GM19468 (cell line): Measurements from ENCODE around the gene THSD7A.
A peak's percentile ranks its signal among the peaks of the same experiment; 100 is the strongest.

ENCODE experiments used
- ATAC-seq: cut with Tn5 transposase; IDR thresholded peaks from one replicate; pipeline ENCODE4 v1.9.1; 2021; ENCODE audit warnings: mild to moderate bottlenecking, moderate library complexity, moderate number of reproducible peaks; ENCODE audit not compliant: unreplicated experiment; ENCODE audit errors: extremely low read depth

Gene THSD7A

GRCh38 chr7:11650500-11650899 is 181.5 kb downstream of the THSD7A start:
- no peak for ATAC-seq

- no peak for ATAC-seq
These were observed 182.0 kb downstream of the THSD7A start for GRCh38 chr7:11650030-11650429.

GRCh38 chr7:11648980-11649379 is 183.0 kb downstream of the THSD7A start:
- ATAC-seq: no peak

- ATAC-seq: no peak
These were observed 183.9 kb downstream of the THSD7A start for GRCh38 chr7:11648101-11648500.

GRCh38 chr7:11642841-11643240 is 189.2 kb downstream of the THSD7A start:
- no peak for ATAC-seq

- no peak for ATAC-seq
These were observed 189.7 kb downstream of the THSD7A start for GRCh38 chr7:11642276-11642675.

- ATAC-seq: no peak
These were observed 193.8 kb downstream of the THSD7A start for GRCh38 chr7:11638011-11638774.

GRCh38 chr7:11636274-11636673 is 195.7 kb downstream of the THSD7A start:
- ATAC-seq: no peak

- no peak for ATAC-seq
These were observed 198.7 kb downstream of the THSD7A start for GRCh38 chr7:11633310-11633709.

- no peak for ATAC-seq
These were observed 201.6 kb downstream of the THSD7A start for GRCh38 chr7:11630355-11630754.

- no peak for ATAC-seq
These were observed 206.3 kb downstream of the THSD7A start for GRCh38 chr7:11625669-11626068.

- no peak for ATAC-seq
These were observed 208.8 kb downstream of the THSD7A start for GRCh38 chr7:11623093-11623678.

GRCh38 chr7:11620406-11621253 is 211.4 kb downstream of the THSD7A start:
- ATAC-seq: no peak

- ATAC-seq: no peak
These were observed 215.5 kb downstream of the THSD7A start for GRCh38 chr7:11616466-11616865.

GRCh38 chr7:11615174-11615573 is 216.8 kb downstream of the THSD7A start:
- no peak for ATAC-seq

GRCh38 chr7:11613292-11613930 is 218.6 kb downstream of the THSD7A start:
- ATAC-seq: peak; percentile 73

GRCh38 chr7:11612737-11613136 is 219.3 kb downstream of the THSD7A start:
- ATAC-seq: no peak

GRCh38 chr7:11609096-11609670 is 222.8 kb downstream of the THSD7A start:
- no peak for ATAC-seq

- ATAC-seq: no peak
These were observed 224.3 kb downstream of the THSD7A start for GRCh38 chr7:11607686-11608085.

GRCh38 chr7:11605749-11606148 is 226.2 kb downstream of the THSD7A start:
- no peak for ATAC-seq
